Daoy (cell line): ENCODE data around the gene COL5A2. TPM values are rescaled to one million over a fixed set of nuclear protein-coding genes. Genes with fewer than 3 reads are reported as not detected.
A peak's percentile ranks its signal among the peaks of the same experiment; 100 is the strongest.

Experiments
- DNase-seq: peaks from one replicate; pipeline ENCODE4 v3.0.0-alpha.2; 2015; ENCODE audit warnings: low read depth
- total RNA-seq: library from RNA; depleted of rRNA; stranded (reverse); fragments of >200 nt; shearing (Covaris generic); gene quantifications from 2 replicates; pipeline ENCODE4 v1.2.3, GENCODE V29; 2014

The COL5A2 gene
- total RNA-seq, 1 experiment from 2014 or later: 34.9 TPM

- DNase-seq: peak; percentile 72
Observed at GRCh38 chr2:189178726-189179569, 613 bp downstream of the COL5A2 start.

- DNase-seq: peak; percentile 5
Observed at GRCh38 chr2:189178054-189178453, 1.5 kb downstream of the COL5A2 start.

GRCh38 chr2:189177251-189177840 lies 2.2 kb downstream of the COL5A2 start:
- DNase-seq: no peak

- no peak for DNase-seq
Observed at GRCh38 chr2:189176516-189176915, 3.0 kb downstream of the COL5A2 start.

GRCh38 chr2:189175869-189176433 lies 3.6 kb downstream of the COL5A2 start:
- DNase-seq: no peak

GRCh38 chr2:189171956-189172609 lies 7.5 kb downstream of the COL5A2 start:
- no peak for DNase-seq

- no peak for DNase-seq
Observed at GRCh38 chr2:189168856-189169499, 10.6 kb downstream of the COL5A2 start.

GRCh38 chr2:189165656-189166380 lies 13.7 kb downstream of the COL5A2 start:
- no peak for DNase-seq

- no peak for DNase-seq
Observed at GRCh38 chr2:189164746-189165145, 14.8 kb downstream of the COL5A2 start.

GRCh38 chr2:189163889-189164288 lies 15.7 kb downstream of the COL5A2 start:
- DNase-seq: peak; percentile 7

- DNase-seq: no peak
Observed at GRCh38 chr2:189162566-189162965, 17.0 kb downstream of the COL5A2 start.

GRCh38 chr2:189161894-189162293 lies 17.7 kb downstream of the COL5A2 start:
- no peak for DNase-seq

- DNase-seq: no peak
Observed at GRCh38 chr2:189159717-189160116, 19.8 kb downstream of the COL5A2 start.

- no peak for DNase-seq
Observed at GRCh38 chr2:189159273-189159672, 20.3 kb downstream of the COL5A2 start.

GRCh38 chr2:189157939-189158338 lies 21.6 kb downstream of the COL5A2 start:
- DNase-seq: no peak

GRCh38 chr2:189157456-189157855 lies 22.1 kb downstream of the COL5A2 start:
- DNase-seq: no peak

GRCh38 chr2:189155795-189156194 lies 23.8 kb downstream of the COL5A2 start:
- DNase-seq: no peak

- DNase-seq: peak; percentile 10
Observed at GRCh38 chr2:189153619-189154018, 25.9 kb downstream of the COL5A2 start.

- no peak for DNase-seq
Observed at GRCh38 chr2:189152483-189152882, 27.1 kb downstream of the COL5A2 start.

GRCh38 chr2:189151906-189152305 lies 27.7 kb downstream of the COL5A2 start:
- DNase-seq: no peak

GRCh38 chr2:189150033-189150432 lies 29.5 kb downstream of the COL5A2 start:
- peak; percentile 11 for DNase-seq
